Measurements from ENCODE around the gene RNF183. TPM values are rescaled to one million over a fixed set of nuclear protein-coding genes. Genes with fewer than 3 reads are reported as not detected.

The RNF183 gene
- total RNA-seq, 3 donors from 2014 or later (not counting 1 experiment from before 2014, with no cell fraction given): not detected

DNA sequence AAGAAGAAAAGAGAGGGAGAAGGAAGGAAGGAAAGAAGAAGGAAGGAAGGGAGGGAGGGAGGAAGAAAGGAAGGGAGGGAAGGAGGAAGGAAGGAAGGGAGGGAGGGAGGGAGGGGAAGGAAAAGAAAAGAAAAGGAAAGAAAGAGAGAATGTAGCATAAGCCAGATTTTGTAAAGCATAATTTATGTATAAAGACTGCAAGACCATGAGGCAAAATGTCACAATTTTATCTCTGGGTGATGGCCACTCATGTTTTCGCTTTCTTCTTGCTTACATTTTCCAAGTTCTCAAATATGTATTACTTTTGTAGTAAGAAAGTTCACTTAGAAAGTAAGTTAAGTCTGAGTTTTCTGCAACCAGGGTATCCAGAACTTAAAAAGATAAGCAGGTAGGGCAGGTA is 3.4 kb upstream of the RNF183 start:
- Histone ChIP-seq H3K27me3 (ENCODE audit: control insufficient read depth, insufficient read depth, low read length) (no peaks in the 10 kb centered on the region), H3K36me3 (ENCODE audit: control insufficient read depth, insufficient read depth, low read length) (no peaks in the 10 kb centered on the region), H3K27ac (ENCODE audit: low read length) (no peak overlapping the region), H3K4me3 (ENCODE audit: low read length) (no peak overlapping the region), H3K4me1 (ENCODE audit: control insufficient read depth, insufficient read depth, low read length) (no peaks in the 10 kb centered on the region), H3K9me3 (ENCODE audit: control insufficient read depth, insufficient read depth, low read length) (no peaks in the 10 kb centered on the region)
- Mint-ChIP-seq H3K36me3 (no peaks in the 10 kb centered on the region), H3K4me3 (no peak overlapping the region), H3K9me3 (no peaks in the 10 kb centered on the region), H3K27ac (no peak overlapping the region), H3K4me1 (no peaks in the 10 kb centered on the region), H3K27me3 (ENCODE audit: low read depth in 2 of 2) (peaks cover 5 to 7% of the 10 kb centered on the region in 2 donors)
- no peak for DNase-seq
- no CpG with 5 or more reads among the region's 1 CpG for WGBS (ENCODE audit: insufficient coverage)
- intact Hi-C loops (cut with micrococcal nuclease): no loop called here
- no peak for ATAC-seq
- TF ChIP-seq, protein P1, sequence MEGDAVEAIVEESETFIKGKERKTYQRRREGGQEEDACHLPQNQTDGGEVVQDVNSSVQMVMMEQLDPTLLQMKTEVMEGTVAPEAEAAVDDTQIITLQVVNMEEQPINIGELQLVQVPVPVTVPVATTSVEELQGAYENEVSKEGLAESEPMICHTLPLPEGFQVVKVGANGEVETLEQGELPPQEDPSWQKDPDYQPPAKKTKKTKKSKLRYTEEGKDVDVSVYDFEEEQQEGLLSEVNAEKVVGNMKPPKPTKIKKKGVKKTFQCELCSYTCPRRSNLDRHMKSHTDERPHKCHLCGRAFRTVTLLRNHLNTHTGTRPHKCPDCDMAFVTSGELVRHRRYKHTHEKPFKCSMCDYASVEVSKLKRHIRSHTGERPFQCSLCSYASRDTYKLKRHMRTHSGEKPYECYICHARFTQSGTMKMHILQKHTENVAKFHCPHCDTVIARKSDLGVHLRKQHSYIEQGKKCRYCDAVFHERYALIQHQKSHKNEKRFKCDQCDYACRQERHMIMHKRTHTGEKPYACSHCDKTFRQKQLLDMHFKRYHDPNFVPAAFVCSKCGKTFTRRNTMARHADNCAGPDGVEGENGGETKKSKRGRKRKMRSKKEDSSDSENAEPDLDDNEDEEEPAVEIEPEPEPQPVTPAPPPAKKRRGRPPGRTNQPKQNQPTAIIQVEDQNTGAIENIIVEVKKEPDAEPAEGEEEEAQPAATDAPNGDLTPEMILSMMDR (IDR thresholded peaks at IDR 0.05): no peak

DNA sequence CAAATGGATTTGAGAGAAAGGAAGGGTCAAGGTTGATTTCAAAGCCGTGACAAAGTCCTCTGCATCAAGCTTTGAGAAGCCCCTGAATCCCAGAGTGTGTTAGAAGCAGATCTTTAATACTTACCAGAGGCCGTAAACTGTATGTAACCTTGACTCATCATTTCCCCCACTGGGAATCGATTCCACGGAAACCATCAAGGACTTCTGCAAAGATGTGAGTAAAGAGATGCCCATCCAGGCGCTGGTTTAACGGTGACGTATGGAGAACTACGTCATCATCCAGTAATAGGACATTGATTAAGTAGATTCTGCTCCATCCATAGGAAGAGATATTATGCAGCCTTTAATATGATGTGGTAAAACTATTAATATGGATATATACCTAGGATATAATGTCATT is 1.6 kb downstream of the RNF183 start:
- DNase-seq (no peak), ATAC-seq (no peak)
- WGBS (ENCODE audit: insufficient coverage): 89% methylated on average over 7 of the region's 8 CpGs
- no peaks in the 10 kb centered on the region for H3K9me3 ChIP-seq (ENCODE audit: control insufficient read depth, insufficient read depth, low read length)
- H3K4me3 ChIP-seq (ENCODE audit: low read length): no peak overlapping the region
- H3K36me3 ChIP-seq (ENCODE audit: control insufficient read depth, insufficient read depth, low read length): no peaks in the 10 kb centered on the region
- Mint-ChIP-seq H3K36me3 (no peaks in the 10 kb centered on the region), H3K4me1 (no peaks in the 10 kb centered on the region), H3K27me3 (ENCODE audit: low read depth in 2 of 2) (peaks cover 9 to 26% of the 10 kb centered on the region in 2 donors), H3K27ac (no peak overlapping the region), H3K9me3 (no peaks in the 10 kb centered on the region), H3K4me3 (no peak overlapping the region)
- H3K27me3 ChIP-seq (ENCODE audit: control insufficient read depth, insufficient read depth, low read length): no peaks in the 10 kb centered on the region
- no peak overlapping the region for H3K27ac ChIP-seq (ENCODE audit: low read length)
- no peaks in the 10 kb centered on the region for H3K4me1 ChIP-seq (ENCODE audit: control insufficient read depth, insufficient read depth, low read length)
- TF ChIP-seq, protein P1 (IDR thresholded peaks at IDR 0.05): no peak
- intact Hi-C loops (cut with micrococcal nuclease): no loop called here

DNA sequence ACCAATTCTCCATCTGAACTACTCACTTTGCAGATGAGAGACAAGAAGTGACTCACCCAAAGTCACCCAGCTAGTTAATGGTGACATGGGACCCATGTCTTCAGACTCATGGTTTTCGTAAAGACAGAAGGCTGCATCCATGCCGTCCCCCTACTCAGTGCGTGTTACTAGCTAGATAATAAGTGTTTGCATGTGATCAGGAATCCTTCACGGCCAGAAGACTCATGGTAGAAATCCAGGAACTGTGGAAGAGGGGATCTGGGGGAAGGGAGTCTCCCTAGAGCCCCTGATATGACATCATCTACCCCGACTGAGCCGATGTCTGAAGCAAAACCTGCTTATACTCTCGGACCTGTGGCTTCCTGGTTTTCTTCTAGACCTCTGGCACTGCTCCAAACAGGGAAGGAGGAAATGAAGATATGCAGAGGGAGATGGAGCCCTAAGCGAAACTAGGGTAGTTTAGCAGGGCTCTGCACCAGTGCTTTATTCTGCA is 3.3 kb downstream of the RNF183 start:
- ATAC-seq (no peak), DNase-seq (no peak)
- intact Hi-C loops (cut with micrococcal nuclease): loop anchor here (10.0 kb wide), 1 partner anchor 45 kb away; the partner anchor contains the start of genes BSPRY and WDR31
- Histone ChIP-seq H3K27me3 (ENCODE audit: control insufficient read depth, insufficient read depth, low read length) (no peaks in the 10 kb centered on the region), H3K4me1 (ENCODE audit: control insufficient read depth, insufficient read depth, low read length) (no peaks in the 10 kb centered on the region), H3K36me3 (ENCODE audit: control insufficient read depth, insufficient read depth, low read length) (no peaks in the 10 kb centered on the region), H3K9me3 (ENCODE audit: control insufficient read depth, insufficient read depth, low read length) (no peaks in the 10 kb centered on the region), H3K27ac (ENCODE audit: low read length) (no peak overlapping the region), H3K4me3 (ENCODE audit: low read length) (no peak overlapping the region)
- TF ChIP-seq, protein P1 (IDR thresholded peaks at IDR 0.05): no peak
- WGBS (ENCODE audit: insufficient coverage): 44% methylated on average over 8 of the region's 8 CpGs
- no peak overlapping the region for H3K4me3 Mint-ChIP-seq
- no peaks in the 10 kb centered on the region for H3K4me1 Mint-ChIP-seq
- no peaks in the 10 kb centered on the region for H3K36me3 Mint-ChIP-seq
- H3K27ac Mint-ChIP-seq: no peak overlapping the region
- H3K9me3 Mint-ChIP-seq: no peaks in the 10 kb centered on the region
- peaks cover 7 to 26% of the 10 kb centered on the region in 2 donors for H3K27me3 Mint-ChIP-seq (ENCODE audit: low read depth in 2 of 2)
